ENCODE results near the gene PAIP2. TPM values are rescaled to one million over a fixed set of nuclear protein-coding genes. Genes with fewer than 3 reads are reported as not detected.
A peak's percentile ranks its signal among the peaks of the same experiment; 100 is the strongest.

Gene PAIP2
- total RNA-seq, 1 donor: 70.9 TPM

DNA sequence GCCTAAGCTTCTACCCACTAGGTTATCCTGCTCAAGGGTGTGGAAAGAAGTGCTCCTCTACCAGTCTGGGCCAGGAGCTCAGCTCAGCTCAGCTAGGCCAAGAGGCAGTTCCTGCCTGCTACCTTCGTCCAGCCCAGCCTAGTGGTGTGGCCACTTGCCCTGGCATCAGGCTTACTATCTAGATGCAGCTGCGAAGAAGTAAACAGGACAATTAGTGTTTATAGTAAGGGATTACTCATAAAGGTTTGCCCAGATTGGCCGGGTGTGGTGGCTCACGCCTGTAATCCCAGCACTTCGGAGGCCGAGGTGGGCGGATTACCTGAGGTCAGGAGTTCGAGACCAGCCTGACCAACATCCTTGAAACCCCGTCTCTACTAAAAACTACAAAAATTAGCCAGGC is 75.0 kb downstream of the PAIP2 start:
- TF ChIP-seq, protein P1, sequence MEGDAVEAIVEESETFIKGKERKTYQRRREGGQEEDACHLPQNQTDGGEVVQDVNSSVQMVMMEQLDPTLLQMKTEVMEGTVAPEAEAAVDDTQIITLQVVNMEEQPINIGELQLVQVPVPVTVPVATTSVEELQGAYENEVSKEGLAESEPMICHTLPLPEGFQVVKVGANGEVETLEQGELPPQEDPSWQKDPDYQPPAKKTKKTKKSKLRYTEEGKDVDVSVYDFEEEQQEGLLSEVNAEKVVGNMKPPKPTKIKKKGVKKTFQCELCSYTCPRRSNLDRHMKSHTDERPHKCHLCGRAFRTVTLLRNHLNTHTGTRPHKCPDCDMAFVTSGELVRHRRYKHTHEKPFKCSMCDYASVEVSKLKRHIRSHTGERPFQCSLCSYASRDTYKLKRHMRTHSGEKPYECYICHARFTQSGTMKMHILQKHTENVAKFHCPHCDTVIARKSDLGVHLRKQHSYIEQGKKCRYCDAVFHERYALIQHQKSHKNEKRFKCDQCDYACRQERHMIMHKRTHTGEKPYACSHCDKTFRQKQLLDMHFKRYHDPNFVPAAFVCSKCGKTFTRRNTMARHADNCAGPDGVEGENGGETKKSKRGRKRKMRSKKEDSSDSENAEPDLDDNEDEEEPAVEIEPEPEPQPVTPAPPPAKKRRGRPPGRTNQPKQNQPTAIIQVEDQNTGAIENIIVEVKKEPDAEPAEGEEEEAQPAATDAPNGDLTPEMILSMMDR (IDR thresholded peaks at IDR 0.05; ENCODE audit: insufficient read depth, low read length): no peak
- DNase-seq (ENCODE audit: low read depth): no peak
- H3K4me3 ChIP-seq (ENCODE audit: low read depth, low read length): no peak overlapping the region

DNA sequence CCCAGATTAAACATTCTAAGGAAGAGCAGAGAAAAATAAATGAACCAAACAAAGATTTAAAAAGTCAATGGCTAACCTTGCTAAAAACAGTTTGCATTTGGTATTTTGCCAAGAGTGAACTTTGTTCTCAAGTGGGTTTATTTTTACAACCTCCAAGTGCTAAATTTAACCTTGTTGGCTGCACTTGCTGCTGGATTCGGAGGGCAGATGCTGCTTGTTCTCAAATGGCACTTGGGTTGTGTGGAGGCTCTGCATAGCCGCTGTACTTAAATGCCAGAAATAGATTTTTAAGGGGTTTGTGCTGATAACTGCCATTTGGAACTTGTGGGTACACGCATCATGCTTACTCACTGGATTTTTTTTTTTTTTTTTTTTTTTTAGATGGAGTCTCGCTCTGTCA is 75.6 kb downstream of the PAIP2 start:
- TF ChIP-seq, protein P1 (IDR thresholded peaks at IDR 0.05; ENCODE audit: insufficient read depth, low read length): no peak

DNA sequence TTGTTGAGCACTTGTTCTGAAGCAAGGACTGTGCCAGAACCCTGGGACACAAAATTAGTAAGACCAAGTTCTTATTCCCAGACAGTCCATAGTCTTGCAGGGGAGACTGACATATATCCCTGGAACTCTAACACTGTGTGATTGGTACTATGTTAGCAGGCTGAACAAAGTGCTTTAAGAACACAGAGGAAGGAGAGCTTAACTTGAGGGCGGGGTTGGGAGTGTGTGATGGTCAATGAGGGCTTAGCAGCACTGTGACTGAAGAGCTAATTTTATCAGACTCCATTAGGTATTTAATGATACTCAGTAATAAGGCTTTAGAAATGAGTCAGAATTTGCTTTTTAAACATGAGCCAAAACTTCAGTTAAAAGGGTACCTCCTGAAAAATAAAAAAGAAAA is 77.1 kb downstream of the PAIP2 start:
- TF ChIP-seq, protein P1 (IDR thresholded peaks at IDR 0.05; ENCODE audit: insufficient read depth, low read length): no peak
- no peak overlapping the region for H3K4me3 ChIP-seq (ENCODE audit: low read depth, low read length)
- DNase-seq (ENCODE audit: low read depth): no peak

More for the DNA sequence above, 75.6 kb downstream of the PAIP2 start:
- H3K4me3 ChIP-seq (ENCODE audit: low read depth, low read length): no peak overlapping the region
- DNase-seq (ENCODE audit: low read depth): peak; percentile 50

Small RNAs within 50 kb of the gene (small RNA-seq; reads per million reads assigned to genes)
- not detected for gene RNA5SP195

Other genes with a start within 250 kb of the PAIP2 start
- 31.7 and 68.0 TPM in 2 replicates for gene SIL1, start 143.5 kb upstream of the PAIP2 start, total RNA-seq (ENCODE audit: low replicate concordance)
- 274 and 438 TPM in 2 replicates for gene MATR3, start 48.1 kb upstream of the PAIP2 start, total RNA-seq (ENCODE audit: low replicate concordance)
- not detected in 2 replicates for gene SLC23A1, start 41.4 kb downstream of the PAIP2 start, total RNA-seq (ENCODE audit: low replicate concordance)
- 0.18 TPM in 1 of 2 replicates, not detected in the other for gene MZB1, start 48.1 kb downstream of the PAIP2 start, total RNA-seq (ENCODE audit: low replicate concordance)
- gene PROB1, start 53.2 kb downstream of the PAIP2 start, total RNA-seq (ENCODE audit: low replicate concordance): 0.99 and 1.8 TPM in 2 replicates
- 1.8 and 2.0 TPM in 2 replicates for gene SPATA24, start 62.2 kb downstream of the PAIP2 start, total RNA-seq (ENCODE audit: low replicate concordance)
- gene DNAJC18, start 97.7 kb downstream of the PAIP2 start, total RNA-seq (ENCODE audit: low replicate concordance): 4.7 and 9.9 TPM in 2 replicates
- 0.36 and 1.1 TPM in 2 replicates for gene ECSCR, start 120.9 kb downstream of the PAIP2 start, total RNA-seq (ENCODE audit: low replicate concordance)
- gene SMIM33, start 129.2 kb downstream of the PAIP2 start, total RNA-seq (ENCODE audit: low replicate concordance): not detected in 2 replicates
- gene STING1, start 140.9 kb downstream of the PAIP2 start, total RNA-seq (ENCODE audit: low replicate concordance): 15.0 and 42.1 TPM in 2 replicates
- gene UBE2D2, start 219.5 kb downstream of the PAIP2 start, total RNA-seq (ENCODE audit: low replicate concordance): 71.8 and 137 TPM in 2 replicates

Measured in fibroblast of the aortic adventitia (primary cell).